Measurements from ENCODE around the gene MORN1.

- TF ChIP-seq ARNTL (CRISPR knock-in tag; IDR thresholded peaks at IDR 0.05; ENCODE audit: borderline replicate concordance, low read depth) (no peak), ZNF70 (CRISPR knock-in tag; IDR thresholded peaks at IDR 0.05) (no peak), ZNF8 (CRISPR knock-in tag; IDR thresholded peaks at IDR 0.05) (no peak), RARB (CRISPR knock-in tag; IDR thresholded peaks at IDR 0.05) (no peak), OSR1 (CRISPR knock-in tag; IDR thresholded peaks at IDR 0.05) (no peak), TSHZ2 (CRISPR knock-in tag; IDR thresholded peaks at IDR 0.05) (no peak), CSDC2 (CRISPR knock-in tag; IDR thresholded peaks at IDR 0.05) (no peak), ESRRG (CRISPR knock-in tag; IDR thresholded peaks at IDR 0.05) (no peak), ZNF565 (CRISPR knock-in tag; conservative IDR thresholded peaks at IDR 0.05; ENCODE audit: low read depth) (no peak)
- TF ChIP-seq, protein P1, sequence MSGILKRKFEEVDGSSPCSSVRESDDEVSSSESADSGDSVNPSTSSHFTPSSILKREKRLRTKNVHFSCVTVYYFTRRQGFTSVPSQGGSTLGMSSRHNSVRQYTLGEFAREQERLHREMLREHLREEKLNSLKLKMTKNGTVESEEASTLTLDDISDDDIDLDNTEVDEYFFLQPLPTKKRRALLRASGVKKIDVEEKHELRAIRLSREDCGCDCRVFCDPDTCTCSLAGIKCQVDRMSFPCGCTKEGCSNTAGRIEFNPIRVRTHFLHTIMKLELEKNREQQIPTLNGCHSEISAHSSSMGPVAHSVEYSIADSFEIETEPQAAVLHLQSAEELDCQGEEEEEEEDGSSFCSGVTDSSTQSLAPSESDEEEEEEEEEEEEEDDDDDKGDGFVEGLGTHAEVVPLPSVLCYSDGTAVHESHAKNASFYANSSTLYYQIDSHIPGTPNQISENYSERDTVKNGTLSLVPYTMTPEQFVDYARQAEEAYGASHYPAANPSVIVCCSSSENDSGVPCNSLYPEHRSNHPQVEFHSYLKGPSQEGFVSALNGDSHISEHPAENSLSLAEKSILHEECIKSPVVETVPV (CRISPR knock-in tag; IDR thresholded peaks at IDR 0.05), result no peak
These were observed 5.8 kb upstream of the MORN1 start for GRCh38 chr1:2397007-2397679.
